ENCODE measurements around the gene CBR4. TPM values are rescaled to one million over a fixed set of nuclear protein-coding genes. Genes with fewer than 3 reads are reported as not detected.
A peak's percentile ranks its signal among the peaks of the same experiment; 100 is the strongest.

CBR4 gene
- total and polyA plus RNA-seq, 2 experiments from 2014 or later: 36.9 to 38.1 TPM

DNA sequence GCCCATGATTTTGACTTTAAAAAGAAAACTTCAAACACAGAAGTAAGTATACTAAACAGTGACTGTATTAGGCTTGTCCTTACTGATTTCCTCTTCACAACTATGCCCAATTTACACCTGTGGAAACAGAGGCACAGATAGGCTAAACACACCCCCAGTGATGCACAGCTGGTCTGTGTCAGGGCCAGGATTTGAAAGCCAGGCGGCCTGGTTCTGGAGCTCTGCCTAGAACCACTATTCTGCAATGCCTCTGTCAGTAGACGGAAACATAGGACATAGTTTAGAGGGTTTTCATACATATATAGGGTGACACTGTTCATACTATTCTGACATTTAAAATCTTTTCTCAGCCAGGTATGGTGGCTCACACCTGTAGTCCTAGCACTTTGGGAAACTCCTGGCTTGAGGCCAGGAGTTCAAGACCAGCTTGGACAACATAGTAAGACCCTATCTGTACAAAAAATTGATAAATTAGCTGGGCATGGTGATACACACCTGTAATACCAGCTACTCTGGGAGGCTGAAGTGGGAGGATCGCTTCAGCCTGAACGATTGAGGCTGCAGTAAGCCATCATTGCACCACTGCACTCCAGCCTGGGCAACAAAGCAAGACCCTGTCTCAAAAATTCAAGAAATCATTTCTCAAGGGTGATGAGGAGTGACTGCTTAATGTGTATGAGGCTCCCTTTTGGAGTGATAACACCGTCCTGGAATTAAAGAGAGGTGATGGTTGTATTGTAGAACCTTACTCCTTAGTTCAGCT lies 23.0 kb upstream of the CBR4 start:
- no peak overlapping the region for H3K4me2 ChIP-seq

DNA sequence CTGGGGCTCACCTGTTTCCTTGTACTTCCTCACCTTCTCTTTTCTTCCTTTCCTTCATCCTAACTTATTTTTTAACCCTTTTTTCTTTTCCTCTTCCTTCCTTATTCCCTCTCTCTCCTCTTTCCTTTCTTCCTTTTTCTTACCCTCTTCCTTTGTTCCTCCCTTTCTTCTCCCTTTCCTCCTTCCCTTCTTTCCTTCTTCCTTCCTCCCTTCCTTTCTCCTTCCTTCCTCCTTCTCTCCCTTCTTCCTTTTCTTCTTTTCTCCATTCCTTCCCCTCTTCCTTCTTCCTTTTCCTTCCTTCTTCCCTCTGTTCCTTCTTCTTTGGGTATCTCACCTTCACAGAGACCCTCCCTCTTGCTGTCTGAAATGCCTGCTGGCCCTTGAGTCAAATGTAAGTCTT lies 22.1 kb upstream of the CBR4 start:
- peaks cover 4% of the 10 kb centered on the region for H3K4me1 ChIP-seq (ENCODE audit: insufficient read depth)
- peaks cover 2% of the 10 kb centered on the region for H3K27me3 Mint-ChIP-seq (ENCODE audit: insufficient read depth, low read depth, poor library complexity)
- DNase-seq (ENCODE audit: low spot score) (no peak), ATAC-seq (no peak)
- H3K4me1 Mint-ChIP-seq: peaks cover 13% of the 10 kb centered on the region
- H3K9me2 ChIP-seq (ENCODE audit: insufficient read depth): no peaks in the 10 kb centered on the region
- H3F3A ChIP-seq (replicated peaks; ENCODE audit: low read depth): no peaks in the 10 kb centered on the region
- H3K4me2 ChIP-seq: no peak overlapping the region
- H3K9me3 Mint-ChIP-seq: peaks cover 2% of the 10 kb centered on the region; the same call in 2 of the 3 replicates
- H3K4me3 ChIP-seq: no peak overlapping the region
- no peak overlapping the region for H3K27ac ChIP-seq (ENCODE audit: low read depth)
- no peaks in the 10 kb centered on the region for H3K79me2 ChIP-seq (replicated peaks; ENCODE audit: insufficient read depth)
- no peaks in the 10 kb centered on the region for H3K27me3 ChIP-seq (ENCODE audit: insufficient read depth)
- no peaks in the 10 kb centered on the region for H3K36me3 ChIP-seq (ENCODE audit: insufficient read depth)
- no peaks in the 10 kb centered on the region for H4K20me1 ChIP-seq (replicated peaks; ENCODE audit: insufficient read depth)
- peaks cover 9% of the 10 kb centered on the region; the same call in 1 of the 3 replicates for H3K36me3 Mint-ChIP-seq (ENCODE audit: low read depth)
- H3K27ac Mint-ChIP-seq: no peak overlapping the region
- no peak overlapping the region for H3K4me3 Mint-ChIP-seq
- peak overlapping the region; percentile 91 for H2AFZ ChIP-seq
- TF ChIP-seq, protein P1, sequence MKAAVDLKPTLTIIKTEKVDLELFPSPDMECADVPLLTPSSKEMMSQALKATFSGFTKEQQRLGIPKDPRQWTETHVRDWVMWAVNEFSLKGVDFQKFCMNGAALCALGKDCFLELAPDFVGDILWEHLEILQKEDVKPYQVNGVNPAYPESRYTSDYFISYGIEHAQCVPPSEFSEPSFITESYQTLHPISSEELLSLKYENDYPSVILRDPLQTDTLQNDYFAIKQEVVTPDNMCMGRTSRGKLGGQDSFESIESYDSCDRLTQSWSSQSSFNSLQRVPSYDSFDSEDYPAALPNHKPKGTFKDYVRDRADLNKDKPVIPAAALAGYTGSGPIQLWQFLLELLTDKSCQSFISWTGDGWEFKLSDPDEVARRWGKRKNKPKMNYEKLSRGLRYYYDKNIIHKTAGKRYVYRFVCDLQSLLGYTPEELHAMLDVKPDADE (IDR thresholded peaks at IDR 0.05): no peak
- TF ChIP-seq ZNF114 (CRISPR knock-in tag; IDR thresholded peaks at IDR 0.05): no peak
- no peak for TF ChIP-seq EZH2phosphoT487 (IDR thresholded peaks at IDR 0.05; ENCODE audit: unreplicated experiment)
- TF ChIP-seq CREB1 (CRISPR knock-in tag; IDR thresholded peaks at IDR 0.05; ENCODE audit: low read depth): no peak
- TF ChIP-seq ZNF331 (CRISPR knock-in tag; IDR thresholded peaks at IDR 0.05; ENCODE audit: low read depth): no peak
- TF ChIP-seq STAT1 (IDR thresholded peaks at IDR 0.05; ENCODE audit: unreplicated experiment): no peak
- TF ChIP-seq, protein P2, sequence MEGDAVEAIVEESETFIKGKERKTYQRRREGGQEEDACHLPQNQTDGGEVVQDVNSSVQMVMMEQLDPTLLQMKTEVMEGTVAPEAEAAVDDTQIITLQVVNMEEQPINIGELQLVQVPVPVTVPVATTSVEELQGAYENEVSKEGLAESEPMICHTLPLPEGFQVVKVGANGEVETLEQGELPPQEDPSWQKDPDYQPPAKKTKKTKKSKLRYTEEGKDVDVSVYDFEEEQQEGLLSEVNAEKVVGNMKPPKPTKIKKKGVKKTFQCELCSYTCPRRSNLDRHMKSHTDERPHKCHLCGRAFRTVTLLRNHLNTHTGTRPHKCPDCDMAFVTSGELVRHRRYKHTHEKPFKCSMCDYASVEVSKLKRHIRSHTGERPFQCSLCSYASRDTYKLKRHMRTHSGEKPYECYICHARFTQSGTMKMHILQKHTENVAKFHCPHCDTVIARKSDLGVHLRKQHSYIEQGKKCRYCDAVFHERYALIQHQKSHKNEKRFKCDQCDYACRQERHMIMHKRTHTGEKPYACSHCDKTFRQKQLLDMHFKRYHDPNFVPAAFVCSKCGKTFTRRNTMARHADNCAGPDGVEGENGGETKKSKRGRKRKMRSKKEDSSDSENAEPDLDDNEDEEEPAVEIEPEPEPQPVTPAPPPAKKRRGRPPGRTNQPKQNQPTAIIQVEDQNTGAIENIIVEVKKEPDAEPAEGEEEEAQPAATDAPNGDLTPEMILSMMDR (conservative IDR thresholded peaks at IDR 0.05; ENCODE audit: low read depth in 2 of 2): no peak
- TF ChIP-seq EZH2 (IDR thresholded peaks at IDR 0.05; ENCODE audit: low read depth, unreplicated experiment): no peak
- TF ChIP-seq, protein P3, sequence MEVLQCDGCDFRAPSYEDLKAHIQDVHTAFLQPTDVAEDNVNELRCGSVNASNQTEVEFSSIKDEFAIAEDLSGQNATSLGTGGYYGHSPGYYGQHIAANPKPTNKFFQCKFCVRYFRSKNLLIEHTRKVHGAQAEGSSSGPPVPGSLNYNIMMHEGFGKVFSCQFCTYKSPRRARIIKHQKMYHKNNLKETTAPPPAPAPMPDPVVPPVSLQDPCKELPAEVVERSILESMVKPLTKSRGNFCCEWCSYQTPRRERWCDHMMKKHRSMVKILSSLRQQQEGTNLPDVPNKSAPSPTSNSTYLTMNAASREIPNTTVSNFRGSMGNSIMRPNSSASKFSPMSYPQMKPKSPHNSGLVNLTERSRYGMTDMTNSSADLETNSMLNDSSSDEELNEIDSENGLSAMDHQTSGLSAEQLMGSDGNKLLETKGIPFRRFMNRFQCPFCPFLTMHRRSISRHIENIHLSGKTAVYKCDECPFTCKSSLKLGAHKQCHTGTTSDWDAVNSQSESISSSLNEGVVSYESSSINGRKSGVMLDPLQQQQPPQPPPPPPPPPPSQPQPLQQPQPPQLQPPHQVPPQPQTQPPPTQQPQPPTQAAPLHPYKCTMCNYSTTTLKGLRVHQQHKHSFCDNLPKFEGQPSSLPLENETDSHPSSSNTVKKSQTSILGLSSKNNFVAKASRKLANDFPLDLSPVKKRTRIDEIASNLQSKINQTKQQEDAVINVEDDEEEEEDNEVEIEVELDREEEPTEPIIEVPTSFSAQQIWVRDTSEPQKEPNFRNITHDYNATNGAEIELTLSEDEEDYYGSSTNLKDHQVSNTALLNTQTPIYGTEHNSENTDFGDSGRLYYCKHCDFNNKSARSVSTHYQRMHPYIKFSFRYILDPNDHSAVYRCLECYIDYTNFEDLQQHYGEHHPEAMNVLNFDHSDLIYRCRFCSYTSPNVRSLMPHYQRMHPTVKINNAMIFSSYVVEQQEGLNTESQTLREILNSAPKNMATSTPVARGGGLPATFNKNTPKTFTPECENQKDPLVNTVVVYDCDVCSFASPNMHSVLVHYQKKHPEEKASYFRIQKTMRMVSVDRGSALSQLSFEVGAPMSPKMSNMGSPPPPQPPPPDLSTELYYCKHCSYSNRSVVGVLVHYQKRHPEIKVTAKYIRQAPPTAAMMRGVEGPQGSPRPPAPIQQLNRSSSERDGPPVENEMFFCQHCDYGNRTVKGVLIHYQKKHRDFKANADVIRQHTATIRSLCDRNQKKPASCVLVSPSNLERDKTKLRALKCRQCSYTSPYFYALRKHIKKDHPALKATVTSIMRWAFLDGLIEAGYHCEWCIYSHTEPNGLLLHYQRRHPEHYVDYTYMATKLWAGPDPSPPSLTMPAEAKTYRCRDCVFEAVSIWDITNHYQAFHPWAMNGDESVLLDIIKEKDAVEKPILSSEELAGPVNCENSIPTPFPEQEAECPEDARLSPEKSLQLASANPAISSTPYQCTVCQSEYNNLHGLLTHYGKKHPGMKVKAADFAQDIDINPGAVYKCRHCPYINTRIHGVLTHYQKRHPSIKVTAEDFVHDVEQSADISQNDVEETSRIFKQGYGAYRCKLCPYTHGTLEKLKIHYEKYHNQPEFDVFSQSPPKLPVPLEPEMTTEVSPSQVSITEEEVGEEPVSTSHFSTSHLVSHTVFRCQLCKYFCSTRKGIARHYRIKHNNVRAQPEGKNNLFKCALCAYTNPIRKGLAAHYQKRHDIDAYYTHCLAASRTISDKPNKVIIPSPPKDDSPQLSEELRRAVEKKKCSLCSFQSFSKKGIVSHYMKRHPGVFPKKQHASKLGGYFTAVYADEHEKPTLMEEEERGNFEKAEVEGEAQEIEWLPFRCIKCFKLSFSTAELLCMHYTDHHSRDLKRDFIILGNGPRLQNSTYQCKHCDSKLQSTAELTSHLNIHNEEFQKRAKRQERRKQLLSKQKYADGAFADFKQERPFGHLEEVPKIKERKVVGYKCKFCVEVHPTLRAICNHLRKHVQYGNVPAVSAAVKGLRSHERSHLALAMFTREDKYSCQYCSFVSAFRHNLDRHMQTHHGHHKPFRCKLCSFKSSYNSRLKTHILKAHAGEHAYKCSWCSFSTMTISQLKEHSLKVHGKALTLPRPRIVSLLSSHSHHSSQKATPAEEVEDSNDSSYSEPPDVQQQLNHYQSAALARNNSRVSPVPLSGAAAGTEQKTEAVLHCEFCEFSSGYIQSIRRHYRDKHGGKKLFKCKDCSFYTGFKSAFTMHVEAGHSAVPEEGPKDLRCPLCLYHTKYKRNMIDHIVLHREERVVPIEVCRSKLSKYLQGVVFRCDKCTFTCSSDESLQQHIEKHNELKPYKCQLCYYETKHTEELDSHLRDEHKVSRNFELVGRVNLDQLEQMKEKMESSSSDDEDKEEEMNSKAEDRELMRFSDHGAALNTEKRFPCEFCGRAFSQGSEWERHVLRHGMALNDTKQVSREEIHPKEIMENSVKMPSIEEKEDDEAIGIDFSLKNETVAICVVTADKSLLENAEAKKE (CRISPR knock-in tag; IDR thresholded peaks at IDR 0.05): no peak
- TF ChIP-seq NANOG (IDR thresholded peaks at IDR 0.05; ENCODE audit: borderline replicate concordance): no peak
- no peak for TF ChIP-seq JUNB (IDR thresholded peaks at IDR 0.05; ENCODE audit: unreplicated experiment)
- TF ChIP-seq POLR2AphosphoS5 (IDR thresholded peaks at IDR 0.05; ENCODE audit: low read depth): no peak

More for the DNA sequence above, 23.0 kb upstream of the CBR4 start:
- Histone ChIP-seq H3K27me3 (ENCODE audit: insufficient read depth) (no peaks in the 10 kb centered on the region), H3K4me3 (no peak overlapping the region), H3K9me2 (ENCODE audit: insufficient read depth) (no peaks in the 10 kb centered on the region), H3K27ac (ENCODE audit: low read depth) (no peak overlapping the region), H4K20me1 (replicated peaks; ENCODE audit: insufficient read depth) (no peaks in the 10 kb centered on the region), H3K36me3 (ENCODE audit: insufficient read depth) (no peaks in the 10 kb centered on the region), H3K79me2 (replicated peaks; ENCODE audit: insufficient read depth) (no peaks in the 10 kb centered on the region), H3K4me1 (ENCODE audit: insufficient read depth) (peaks cover 4% of the 10 kb centered on the region), H2AFZ (peak overlapping the region; percentile 91; the same call in 1 of the 2 replicates), H3F3A (replicated peaks; ENCODE audit: low read depth) (no peaks in the 10 kb centered on the region)
- Mint-ChIP-seq H3K4me3 (no peak overlapping the region), H3K4me1 (peaks cover 14% of the 10 kb centered on the region), H3K9me3 (no peaks in the 10 kb centered on the region; the same call in 1 of the 3 replicates), H3K27ac (no peak overlapping the region), H3K36me3 (ENCODE audit: low read depth) (peaks cover 9% of the 10 kb centered on the region; the same call in 1 of the 3 replicates), H3K27me3 (ENCODE audit: insufficient read depth, low read depth, poor library complexity) (peaks cover 2% of the 10 kb centered on the region)
- DNase-seq (ENCODE audit: low spot score) (no peak), ATAC-seq (no peak)
- no peak for TF ChIP-seq NANOG (IDR thresholded peaks at IDR 0.05; ENCODE audit: borderline replicate concordance)

All from GM23338 (cell line).